NCI-H82 (cell line): Measurements from ENCODE around the gene ANO3.

Experiments used
- DNase-seq: peaks from one replicate; lab custom pipeline; 2025; lab: John Stamatoyannopoulos, UW

The ANO3 gene

GRCh38 chr11:26359055-26359454 is 27.1 kb downstream of the ANO3 start:
- DNase-seq, result no peak

GRCh38 chr11:26365284-26365683 is 33.4 kb downstream of the ANO3 start:
- no peak for DNase-seq

GRCh38 chr11:26377619-26378018 is 45.7 kb downstream of the ANO3 start:
- DNase-seq, result no peak

DNA sequence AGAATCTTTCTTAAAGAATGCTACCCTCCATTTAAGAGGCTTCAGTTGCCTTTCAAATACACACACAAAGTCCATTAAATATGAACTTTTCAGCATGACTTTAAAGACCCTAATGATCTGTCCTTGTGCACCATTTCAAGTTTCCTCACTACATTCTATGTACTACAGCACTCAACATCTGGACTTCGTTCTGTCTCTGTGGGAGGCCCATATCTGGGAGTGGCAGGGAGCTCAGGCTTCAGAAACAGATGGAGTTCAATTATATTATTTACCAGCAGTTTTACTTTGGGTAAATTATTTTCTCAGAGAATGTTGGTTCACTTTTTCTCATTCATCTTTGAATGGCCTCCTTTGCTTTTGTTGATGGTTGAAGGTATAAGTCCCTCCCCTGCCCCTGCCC is 67.4 kb downstream of the ANO3 start:
- no peak for DNase-seq

GRCh38 chr11:26410706-26411366 is 78.9 kb downstream of the ANO3 start:
- DNase-seq, result peak; percentile 54

DNA sequence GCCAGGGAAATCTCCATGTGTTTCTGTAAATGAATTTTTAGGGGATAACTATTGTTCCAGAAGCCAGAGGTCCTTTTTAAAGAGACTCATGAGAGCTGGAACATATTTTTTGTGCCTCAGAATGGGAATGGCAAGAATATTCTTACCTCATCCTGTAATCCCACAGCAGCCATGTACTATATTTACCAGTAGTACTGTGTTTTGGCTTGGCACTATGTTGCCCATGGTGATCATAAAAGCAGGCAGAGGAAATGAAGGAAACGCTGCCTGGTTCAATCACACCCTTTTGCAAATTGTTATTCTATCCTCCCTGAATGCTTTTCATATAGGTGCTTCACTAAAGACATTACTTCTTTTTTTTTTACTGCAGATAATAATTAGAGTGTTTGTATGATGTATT is 81.0 kb downstream of the ANO3 start:
- no peak for DNase-seq

- DNase-seq, result no peak
Measured at GRCh38 chr11:26418386-26418912, 86.5 kb downstream of the ANO3 start.

GRCh38 chr11:26420331-26420730 is 88.4 kb downstream of the ANO3 start:
- no peak for DNase-seq

- DNase-seq, result no peak
Measured at GRCh38 chr11:26424255-26424654, 92.3 kb downstream of the ANO3 start.

- no peak for DNase-seq
Measured at GRCh38 chr11:26439854-26440253, 107.9 kb downstream of the ANO3 start.

DNA sequence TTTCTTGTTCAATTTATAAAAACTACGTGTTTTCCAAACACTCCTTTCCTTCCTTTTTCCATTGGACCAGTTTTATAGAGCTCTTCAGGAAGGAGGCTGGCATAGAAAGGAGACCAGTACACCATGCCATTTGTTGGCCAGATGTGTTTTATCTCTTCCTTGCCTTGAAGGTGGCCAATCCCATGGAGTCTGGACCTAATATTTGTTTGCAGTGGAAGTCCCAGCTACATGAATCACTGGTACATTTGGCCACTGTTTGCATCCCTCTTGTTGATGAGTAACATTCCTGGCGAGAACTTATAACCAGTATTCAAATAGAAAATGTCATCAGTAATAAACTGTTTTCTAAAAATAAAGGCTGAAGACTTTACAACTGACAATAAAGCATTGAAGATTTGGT is 110.2 kb downstream of the ANO3 start:
- DNase-seq, result no peak

DNA sequence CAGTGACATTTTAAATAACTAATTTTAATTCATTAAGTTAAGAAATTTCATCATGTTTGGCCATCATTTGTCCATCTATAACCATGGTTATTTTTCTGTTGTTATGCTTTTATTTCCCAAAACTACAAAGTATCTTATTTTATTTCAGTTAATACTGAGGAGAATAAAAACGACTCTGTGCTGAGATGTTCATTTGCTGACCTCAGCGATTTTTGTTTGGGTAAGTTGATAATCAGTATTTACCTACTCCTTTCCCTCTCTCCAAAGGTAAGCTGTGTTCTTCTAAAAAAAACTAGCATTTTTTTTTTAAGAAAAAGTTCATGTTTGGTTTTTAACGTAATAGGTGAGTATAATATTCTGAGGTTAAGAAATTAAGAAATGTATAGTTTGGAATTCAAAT is 111.7 kb downstream of the ANO3 start:
- no peak for DNase-seq

DNA sequence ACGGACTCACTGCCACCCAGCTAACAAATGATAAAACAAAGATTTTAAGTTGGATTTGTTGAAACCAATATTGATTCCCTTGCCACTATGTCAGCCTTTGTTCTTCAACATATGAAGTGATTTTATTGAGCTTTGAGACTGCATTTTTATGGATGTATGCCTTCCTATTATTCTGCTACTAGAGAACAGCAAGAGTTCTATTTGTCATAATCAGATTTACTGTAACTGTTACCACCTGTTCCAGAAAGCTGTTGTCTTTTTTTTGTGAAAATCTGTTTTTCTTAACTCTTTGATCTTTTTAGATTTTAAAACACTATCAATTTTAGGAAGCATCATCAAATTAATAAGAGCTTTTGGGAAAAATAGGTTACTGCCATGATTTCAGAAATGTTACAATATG is 125.7 kb downstream of the ANO3 start:
- DNase-seq, result no peak

- no peak for DNase-seq
Measured at GRCh38 chr11:26465274-26465673, 133.3 kb downstream of the ANO3 start.

GRCh38 chr11:26467506-26467905 is 135.6 kb downstream of the ANO3 start:
- DNase-seq, result no peak

GRCh38 chr11:26470992-26471391 is 139.1 kb downstream of the ANO3 start:
- DNase-seq, result no peak

DNA sequence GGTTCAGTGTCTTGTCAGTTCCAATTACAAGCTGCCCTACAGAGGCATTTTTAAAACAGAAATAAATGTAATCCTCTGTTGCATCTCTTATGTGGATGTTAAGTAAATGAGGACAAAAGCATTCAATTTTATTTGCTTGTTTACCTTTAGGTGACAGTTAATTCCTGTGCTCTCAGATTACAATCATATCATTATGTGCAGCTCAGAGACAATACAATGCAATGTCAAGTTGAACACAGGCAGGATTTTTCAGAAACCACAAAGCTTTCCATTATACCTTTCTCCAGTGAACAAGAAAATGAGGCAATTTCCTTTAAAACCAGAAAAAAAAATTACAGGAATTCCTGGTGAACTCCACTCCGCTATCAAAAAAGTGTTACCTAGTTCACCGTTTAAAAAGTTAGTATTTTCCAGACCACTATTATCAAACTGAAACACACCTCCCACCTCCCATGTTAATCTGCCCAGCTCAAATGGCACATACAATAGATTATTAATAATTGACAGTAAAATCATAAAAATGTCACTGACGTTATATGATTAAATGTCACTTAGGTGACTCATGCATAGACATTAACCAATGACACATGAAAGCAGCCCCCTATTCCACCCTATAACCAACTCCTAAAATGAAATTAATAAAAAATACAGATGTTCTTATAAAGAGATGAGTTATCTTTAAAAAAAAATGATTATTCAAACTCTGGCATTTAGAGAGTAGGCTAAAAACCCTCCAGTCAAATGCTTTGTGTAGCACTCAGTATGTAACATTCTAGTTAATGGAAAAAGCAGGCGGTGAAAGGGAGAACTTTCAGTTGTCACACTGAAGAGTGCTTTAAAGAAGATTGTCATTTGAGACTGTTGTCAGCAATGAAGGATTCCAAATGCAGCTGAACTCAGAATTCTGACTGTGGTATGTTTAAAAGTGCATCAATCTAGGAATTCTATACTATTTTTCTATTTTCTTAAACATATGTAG is 141.6 kb downstream of the ANO3 start:
- no peak for DNase-seq

DNA sequence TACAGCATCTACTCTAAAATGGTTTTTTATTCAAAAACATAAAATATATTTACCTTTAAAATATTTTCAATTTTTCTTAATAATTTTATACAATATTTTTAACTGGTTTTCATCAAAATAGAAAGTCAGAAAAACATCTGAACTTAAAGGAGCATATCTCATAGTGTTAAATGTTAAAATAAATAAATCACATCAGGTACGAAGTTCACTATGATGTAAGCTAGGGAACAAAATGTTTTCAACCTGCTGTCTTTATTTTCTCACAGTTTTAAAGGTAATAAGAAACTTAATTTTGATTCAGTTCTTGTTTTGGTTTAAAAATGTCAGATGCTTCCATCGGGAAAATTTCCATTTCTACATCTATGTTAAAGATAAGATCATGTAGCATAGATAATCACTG is 142.5 kb downstream of the ANO3 start:
- DNase-seq, result no peak

DNA sequence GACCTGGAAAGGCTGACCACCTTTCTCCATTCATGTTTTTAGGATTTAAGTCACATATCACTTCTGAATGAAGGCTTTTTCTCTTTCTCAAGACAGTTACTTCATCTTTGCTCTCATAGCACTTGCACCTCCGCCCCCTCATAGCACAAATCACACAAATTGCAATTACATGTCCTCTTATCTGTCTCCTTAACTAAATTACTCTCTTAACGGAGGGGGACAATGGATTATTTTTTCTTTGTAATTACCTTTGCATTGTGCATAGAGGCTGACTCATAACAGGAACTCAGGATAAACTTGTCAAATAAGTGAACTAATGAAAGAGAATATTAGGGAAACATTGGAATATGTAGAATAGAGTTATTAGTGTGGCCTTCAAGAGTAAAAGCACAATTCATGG is 145.5 kb downstream of the ANO3 start:
- DNase-seq, result no peak

DNA sequence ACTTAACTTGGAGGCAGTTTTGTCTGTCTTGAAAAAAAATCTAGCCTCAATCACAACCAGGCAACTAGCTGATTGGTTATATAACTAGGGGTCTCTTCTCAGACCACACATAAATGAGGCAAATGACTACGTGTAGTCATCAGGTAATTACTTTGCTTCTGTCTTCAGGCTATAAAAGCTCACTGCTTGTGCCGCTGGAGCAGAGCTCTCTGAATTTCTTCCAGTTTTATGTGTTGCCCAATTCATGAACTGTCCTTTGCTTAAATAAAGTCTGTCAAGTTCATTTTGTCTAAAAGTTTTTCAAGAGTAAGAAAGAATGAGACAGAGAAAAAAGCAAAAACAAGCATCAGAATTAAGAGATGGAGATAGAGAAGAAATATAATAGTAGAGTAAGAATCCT is 146.8 kb downstream of the ANO3 start:
- no peak for DNase-seq

- DNase-seq, result no peak
Measured at GRCh38 chr11:26480041-26480440, 148.1 kb downstream of the ANO3 start.

DNA sequence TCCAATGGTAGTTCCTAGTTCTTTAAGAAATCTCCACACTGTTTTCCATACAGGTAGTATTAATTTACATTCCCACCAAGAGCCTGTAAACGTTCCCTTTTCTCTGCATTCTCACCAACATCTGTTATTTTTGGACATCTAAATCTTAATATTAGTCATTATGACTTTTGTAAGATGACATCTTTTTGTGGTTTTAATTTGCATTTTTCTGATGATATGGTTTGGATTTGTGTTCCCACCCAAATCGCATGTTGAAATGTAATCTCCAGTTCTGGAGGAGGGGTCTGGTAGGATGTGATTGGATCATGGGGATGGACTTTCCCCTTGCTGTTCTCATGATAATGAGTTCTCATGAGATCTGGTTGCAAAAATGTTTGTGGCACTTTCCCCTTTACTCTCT is 151.2 kb downstream of the ANO3 start:
- DNase-seq, result no peak

GRCh38 chr11:26490546-26490945 is 158.6 kb downstream of the ANO3 start:
- no peak for DNase-seq
